ENCODE measurements around the gene SZRD1.
"Not testable (repeated sequence)": the region's sequence is repeated elsewhere in the genome, so short reads cannot be mapped to it uniquely, and the experiment has no call there.

The SZRD1 gene

GRCh38 chr1:16356867-16357266 lies 10.2 kb upstream of the SZRD1 start:
- intact Hi-C loops (cut with DNase I), result loop anchor here (10.0 kb wide), 1 partner anchor 112 kb away; no protein-coding TSS in a partner anchor
- DNase-seq, result no peak

GRCh38 chr1:16365146-16365498 lies 1.9 kb upstream of the SZRD1 start:
- intact Hi-C loops (cut with DNase I), result loop anchor here (10.0 kb wide), 1 partner anchor 280 kb away; no protein-coding TSS in a partner anchor

GRCh38 chr1:16367258-16367967 lies 371 bp downstream of the SZRD1 start:
- DNase-seq, result peak; percentile 62 to 94 (median 86)
- intact Hi-C loops (cut with DNase I), result loop anchor here (10.0 kb wide), 1 partner anchor 283 kb away; no protein-coding TSS in a partner anchor

More at GRCh38 chr1:16365146-16365498, 1.9 kb upstream of the SZRD1 start:
- DNase-seq, result not testable (repeated sequence)

GRCh38 chr1:16367968-16368890 lies 1.2 kb downstream of the SZRD1 start:
- no peak for DNase-seq
- intact Hi-C loops (cut with DNase I), result loop anchor here (10.0 kb wide), 1 partner anchor 283 kb away; no protein-coding TSS in a partner anchor

- intact Hi-C loops (cut with DNase I), result loop anchor here (10.0 kb wide), 1 partner anchor 285 kb away; no protein-coding TSS in a partner anchor
These were observed 2.8 kb downstream of the SZRD1 start for GRCh38 chr1:16369821-16370220.

GRCh38 chr1:16371725-16372124 lies 4.7 kb downstream of the SZRD1 start:
- intact Hi-C loops (cut with DNase I), result no loop called here
- DNase-seq, result no peak

More at GRCh38 chr1:16369821-16370220, 2.8 kb downstream of the SZRD1 start:
- no peak for DNase-seq

GRCh38 chr1:16372535-16373285 lies 5.7 kb downstream of the SZRD1 start:
- no peak for DNase-seq
- intact Hi-C loops (cut with DNase I), result no loop called here

- DNase-seq, result peak in 3 of 42 donors; percentile 43 to 46 (median 44)
- intact Hi-C loops (cut with DNase I), result no loop called here
These were observed 7.2 kb downstream of the SZRD1 start for GRCh38 chr1:16374266-16374665.

- intact Hi-C loops (cut with DNase I), result no loop called here
- no peak for DNase-seq
These were observed 8.7 kb downstream of the SZRD1 start for GRCh38 chr1:16375521-16376340.

GRCh38 chr1:16376971-16377370 lies 9.9 kb downstream of the SZRD1 start:
- intact Hi-C loops (cut with DNase I), result no loop called here

GRCh38 chr1:16378443-16378842 lies 11.4 kb downstream of the SZRD1 start:
- intact Hi-C loops (cut with DNase I), result no loop called here
- DNase-seq, result no peak

More at GRCh38 chr1:16376971-16377370, 9.9 kb downstream of the SZRD1 start:
- DNase-seq, result no peak

- intact Hi-C loops (cut with DNase I), result no loop called here
- DNase-seq, result no peak
These were observed 13.8 kb downstream of the SZRD1 start for GRCh38 chr1:16380868-16381267.

GRCh38 chr1:16383888-16384287 lies 16.8 kb downstream of the SZRD1 start:
- intact Hi-C loops (cut with DNase I), result no loop called here
- no peak for DNase-seq

- intact Hi-C loops (cut with DNase I), result no loop called here
- DNase-seq, result no peak
These were observed 18.8 kb downstream of the SZRD1 start for GRCh38 chr1:16385659-16386453.

- DNase-seq, result peak in 23 of 42 donors; percentile 16 to 79 (median 42)
- intact Hi-C loops (cut with DNase I), result no loop called here
These were observed 19.5 kb downstream of the SZRD1 start for GRCh38 chr1:16386454-16387113.

- DNase-seq, result no peak
- intact Hi-C loops (cut with DNase I), result no loop called here
These were observed 20.5 kb downstream of the SZRD1 start for GRCh38 chr1:16387201-16388188.
